HEK293T (cell line): Measurements from ENCODE around the gene NINJ1.

Source experiments
- BHLHE40 ChIP-seq: fragments of 450-650 bp; IDR thresholded peaks from 2 replicates; pipeline ENCODE4 v1.6.1; 2016; ENCODE audit warnings: mild to moderate bottlenecking, moderate library complexity, borderline replicate concordance
- CTBP1 ChIP-seq: fragments of 450-650 bp; IDR thresholded peaks from 2 replicates; pipeline ENCODE4 v1.6.1; 2016; ENCODE audit warnings: borderline replicate concordance
- ELF4 ChIP-seq: fragments of 450-650 bp; IDR thresholded peaks from 2 replicates; pipeline ENCODE4 v1.6.1; 2017; ENCODE audit warnings: antibody characterized with exemption
- FOXA1 ChIP-seq: fragments of 450-650 bp; IDR thresholded peaks from 2 replicates; pipeline ENCODE4 v1.6.1; 2016; ENCODE audit warnings: mild to moderate bottlenecking
- FOXM1 ChIP-seq: fragments of 450-650 bp; IDR thresholded peaks from 2 replicates; pipeline ENCODE4 v1.6.1; 2017; ENCODE audit warnings: mild to moderate bottlenecking, borderline replicate concordance
- L3MBTL2 ChIP-seq: fragments of 450-650 bp; conservative IDR thresholded peaks from 2 replicates; pipeline ENCODE4 v1.6.1; 2016; ENCODE audit warnings: mild to moderate bottlenecking
- NFRKB ChIP-seq: fragments of 450-650 bp; IDR thresholded peaks from 2 replicates; pipeline ENCODE4 v1.6.1; 2016; ENCODE audit warnings: mild to moderate bottlenecking, moderate library complexity
- SP1 ChIP-seq: fragments of 450-650 bp; IDR thresholded peaks from 2 replicates; pipeline ENCODE4 v1.6.1; 2017
- SUZ12 ChIP-seq: fragments of 450-650 bp; IDR thresholded peaks from 2 replicates; pipeline ENCODE4 v1.6.1; 2016; ENCODE audit warnings: mild to moderate bottlenecking
- TF ChIP-seq, protein P1 (sequence below): fragments of 450-650 bp; IDR thresholded peaks from 2 replicates; pipeline ENCODE4 v1.6.1; 2016

DNA sequence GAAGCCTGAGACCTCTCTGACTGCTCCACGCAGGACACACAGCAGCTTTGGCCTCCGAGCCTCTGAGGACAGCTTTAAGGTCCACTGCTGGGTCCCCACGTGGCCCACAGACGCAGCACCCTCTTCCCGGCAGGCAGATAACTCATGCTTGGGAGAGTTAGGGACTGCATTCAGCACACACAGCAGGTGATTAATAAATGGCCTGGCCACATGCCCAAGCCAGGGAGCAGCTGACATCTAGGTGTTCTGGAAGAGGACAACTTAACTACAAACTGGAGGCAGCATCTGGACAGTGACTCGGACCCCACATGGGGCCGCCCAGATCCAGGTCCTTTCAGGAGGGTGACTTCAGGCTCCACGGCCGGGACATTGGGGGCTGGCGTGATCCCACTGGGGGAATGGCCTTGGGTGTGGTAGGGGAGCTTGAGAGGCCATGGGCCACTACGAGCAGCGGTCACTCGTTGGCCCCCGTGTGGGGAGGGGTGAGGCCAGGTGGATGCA lies 11.3 kb downstream of the NINJ1 start:
- no peak for TF ChIP-seq FOXA1
- no peak for TF ChIP-seq SP1
- TF ChIP-seq ELF4 = no peak
- no peak for TF ChIP-seq BHLHE40
- TF ChIP-seq CTBP1 = no peak
- TF ChIP-seq, protein P1, sequence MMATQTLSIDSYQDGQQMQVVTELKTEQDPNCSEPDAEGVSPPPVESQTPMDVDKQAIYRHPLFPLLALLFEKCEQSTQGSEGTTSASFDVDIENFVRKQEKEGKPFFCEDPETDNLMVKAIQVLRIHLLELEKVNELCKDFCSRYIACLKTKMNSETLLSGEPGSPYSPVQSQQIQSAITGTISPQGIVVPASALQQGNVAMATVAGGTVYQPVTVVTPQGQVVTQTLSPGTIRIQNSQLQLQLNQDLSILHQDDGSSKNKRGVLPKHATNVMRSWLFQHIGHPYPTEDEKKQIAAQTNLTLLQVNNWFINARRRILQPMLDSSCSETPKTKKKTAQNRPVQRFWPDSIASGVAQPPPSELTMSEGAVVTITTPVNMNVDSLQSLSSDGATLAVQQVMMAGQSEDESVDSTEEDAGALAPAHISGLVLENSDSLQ = no peak
- TF ChIP-seq NFRKB = no peak
- no peak for TF ChIP-seq SUZ12
- no peak for TF ChIP-seq FOXM1
- no peak for TF ChIP-seq L3MBTL2
